Tibial nerve (tissue), 4 donors: Measurements from ENCODE around the gene GRAP. TPM values are rescaled to one million over a fixed set of nuclear protein-coding genes. Genes with fewer than 3 reads are reported as not detected.

Experiments
- DNase-seq, 2 donors: peaks; one replicate each; pipeline ENCODE4 v3.0.0-alpha.2; 2019; ENCODE audit warnings: low spot score in 2 of 2
- H3K27ac ChIP-seq, 4 donors: fragments of 200-600 bp; sonication (generic) in 3 of 4; one replicate each; pipeline ENCODE4 v1.5.1; 2017 to 2019; ENCODE audit warnings: mild to moderate bottlenecking in 1 of 4
- H3K27me3 ChIP-seq, 2 donors: fragments of 200-600 bp; sonication (generic) in 1 of 2; one replicate each; pipeline versions ENCODE4 v1.5.1 to v1.6.0; 2017 to 2019
- H3K36me3 ChIP-seq, 3 donors: fragments of 200-600 bp; sonication (generic); one replicate each; pipeline ENCODE4 v1.5.1; 2018 to 2019
- H3K4me1 ChIP-seq, 4 donors: fragments of 200-600 bp; sonication (generic) in 3 of 4; one replicate each; pipeline ENCODE4 v1.5.1; 2017 to 2019
- H3K4me3 ChIP-seq, 4 donors: fragments of 200-600 bp; sonication (generic) in 3 of 4; one replicate each; pipeline ENCODE4 v1.5.1; 2017 to 2019; ENCODE audit warnings: mild to moderate bottlenecking in 1 of 4, moderate library complexity in 1 of 4
- H3K9me3 ChIP-seq, 4 donors: fragments of 200-600 bp; sonication (generic) in 3 of 4; one replicate each; pipeline ENCODE4 v1.5.1; 2017 to 2019
- CTCF ChIP-seq, 5 experiments: fragments of 200-600 bp in 3 of 5; fragments of 450-650 bp in 2 of 5; sonication (generic) in 3 of 5; IDR thresholded peaks; one replicate each; pipeline ENCODE4 v1.5.1; 2016 to 2019; ENCODE audit warnings: antibody characterized with exemption in 5 of 5, mild to moderate bottlenecking in 3 of 5, moderate library complexity in 2 of 5
- EP300 ChIP-seq, 2 donors: sonication (generic); formaldehyde crosslinking; IDR thresholded peaks; one replicate each; pipeline ENCODE4 v1.6.1; 2017; ENCODE audit warnings: antibody characterized with exemption in 2 of 2, mild to moderate bottlenecking in 1 of 2
- POLR2A ChIP-seq, 2 donors: fragments of 450-650 bp; IDR thresholded peaks; one replicate each; pipeline ENCODE4 v1.6.1; 2017; ENCODE audit warnings: antibody characterized with exemption in 2 of 2, mild to moderate bottlenecking in 2 of 2, moderate library complexity in 2 of 2
- WGBS, 2 donors: methylation state at CpG; one replicate each; pipeline ENCODE4 v1.1.5; 2018; 5-methylcytosine and 5-hydroxymethylcytosine counted together
- total RNA-seq, 4 donors: library from RNA; depleted of rRNA; stranded (reverse); fragments of >200 nt; gene quantifications; one replicate each; pipeline ENCODE4 v1.1.0, GENCODE V29; 2016

GRAP gene
- total RNA-seq, 4 donors from 2014 or later: 4.6 to 7.5 (median 5.8) TPM

- Histone ChIP-seq H3K4me3 (no peak overlapping the region), H3K27ac (no peak overlapping the region), H3K27me3 (peaks cover 0 to 9% of the 10 kb centered on the region in 2 donors), H3K4me1 (peaks cover 0 to 11% (median 5%) of the 10 kb centered on the region in 4 donors), H3K36me3 (no peaks in the 10 kb centered on the region), H3K9me3 (peaks cover 0 to 23% (median 0%) of the 10 kb centered on the region in 4 donors)
- DNase-seq: no peak
- 89 to 96% methylated on average over 8 of the region's 8 CpGs for WGBS, 2 donors
- TF ChIP-seq CTCF (IDR thresholded peaks at IDR 0.05) (no peak), EP300 (IDR thresholded peaks at IDR 0.05) (no peak), POLR2A (IDR thresholded peaks at IDR 0.05) (no peak)
Measured at GRCh38 chr17:18999394-18999793, 47.4 kb downstream of the GRAP start.

- no peak overlapping the region for H3K27ac ChIP-seq
- H3K9me3 ChIP-seq: peaks cover 0 to 26% (median 0%) of the 10 kb centered on the region in 4 donors
- 82 to 84% methylated on average over 6 of the region's 6 CpGs for WGBS, 2 donors
- no peak for DNase-seq
- TF ChIP-seq CTCF (IDR thresholded peaks at IDR 0.05) (no peak), POLR2A (IDR thresholded peaks at IDR 0.05) (no peak), EP300 (IDR thresholded peaks at IDR 0.05) (no peak)
- H3K4me1 ChIP-seq: peaks cover 0 to 7% (median 0%) of the 10 kb centered on the region in 4 donors
- H3K27me3 ChIP-seq: no peaks in the 10 kb centered on the region
- no peaks in the 10 kb centered on the region for H3K36me3 ChIP-seq
- no peak overlapping the region for H3K4me3 ChIP-seq
Measured at GRCh38 chr17:18997650-18998196, 49.0 kb downstream of the GRAP start.

GRCh38 chr17:18996458-18996857, 50.3 kb downstream of the GRAP start:
- Histone ChIP-seq H3K9me3 (peaks cover 0 to 26% (median 0%) of the 10 kb centered on the region in 4 donors), H3K36me3 (no peaks in the 10 kb centered on the region), H3K27me3 (no peaks in the 10 kb centered on the region), H3K4me3 (no peak overlapping the region), H3K27ac (no peak overlapping the region), H3K4me1 (peaks cover 0 to 5% (median 0%) of the 10 kb centered on the region in 4 donors)
- 95 to 100% methylated on average over 2 of the region's 2 CpGs for WGBS, 2 donors
- no peak for TF ChIP-seq EP300 (IDR thresholded peaks at IDR 0.05)
- TF ChIP-seq CTCF (IDR thresholded peaks at IDR 0.05): no peak
- no peak for TF ChIP-seq POLR2A (IDR thresholded peaks at IDR 0.05)
- DNase-seq: no peak

GRCh38 chr17:18995220-18995619, 51.5 kb downstream of the GRAP start:
- H3K36me3 ChIP-seq: no peaks in the 10 kb centered on the region
- H3K9me3 ChIP-seq: peaks cover 0 to 26% (median 0%) of the 10 kb centered on the region in 4 donors
- H3K4me1 ChIP-seq: peaks cover 0 to 5% (median 0%) of the 10 kb centered on the region in 4 donors
- H3K4me3 ChIP-seq: no peak overlapping the region
- WGBS, 2 donors: 77 to 79% methylated on average over 3 of the region's 3 CpGs
- TF ChIP-seq EP300 (IDR thresholded peaks at IDR 0.05) (no peak), CTCF (IDR thresholded peaks at IDR 0.05) (no peak), POLR2A (IDR thresholded peaks at IDR 0.05) (no peak)
- no peak overlapping the region for H3K27ac ChIP-seq
- DNase-seq: no peak
- H3K27me3 ChIP-seq: no peaks in the 10 kb centered on the region

GRCh38 chr17:18994631-18995030, 52.1 kb downstream of the GRAP start:
- no peaks in the 10 kb centered on the region for H3K36me3 ChIP-seq
- peaks cover 0 to 5% (median 0%) of the 10 kb centered on the region in 4 donors for H3K4me1 ChIP-seq
- peaks cover 0 to 26% (median 0%) of the 10 kb centered on the region in 4 donors for H3K9me3 ChIP-seq
- no peak for TF ChIP-seq POLR2A (IDR thresholded peaks at IDR 0.05)
- no peak for TF ChIP-seq EP300 (IDR thresholded peaks at IDR 0.05)
- TF ChIP-seq CTCF (IDR thresholded peaks at IDR 0.05): no peak
- 44 to 46% methylated on average over 1 of the region's 1 CpG for WGBS, 2 donors
- no peak for DNase-seq
- no peak overlapping the region for H3K4me3 ChIP-seq
- no peak overlapping the region for H3K27ac ChIP-seq
- H3K27me3 ChIP-seq: no peaks in the 10 kb centered on the region
